K562 (cell line): Measurements from ENCODE around the gene AGO3. TPM values are rescaled to one million over a fixed set of nuclear protein-coding genes. Genes with fewer than 3 reads are reported as not detected.

Source experiments
- BRF2 ChIP-seq: IDR thresholded peaks from 3 replicates; pipeline ENCODE4 v1.6.1; 2011; ENCODE audit warnings: borderline replicate concordance, mild to moderate bottlenecking; ENCODE audit not compliant: insufficient read length, insufficient read depth
- CEBPG ChIP-seq, 3 experiments: fragments of 200-800 bp in 1 of 3; sonication (Bioruptor generic) in 1 of 3; sonication (generic) in 1 of 3; formaldehyde crosslinking in 1 of 3; IDR thresholded peaks in 2 of 3; conservative IDR thresholded peaks in 1 of 3; 2 replicates each; pipeline versions ENCODE4 v1.6.1 to v1.8.0; 2016 to 2022; ENCODE audit warnings: missing compliant biosample characterization in 2 of 3, missing genetic modification characterization in 2 of 3, mild to moderate bottlenecking in 1 of 3, missing genetic modification reagents in 1 of 3
- CREB5 ChIP-seq: fragments of 250-450 bp; sonication (Bioruptor Pico); IDR thresholded peaks from 2 replicates; pipeline ENCODE4 v1.5.0; 2020; ENCODE audit warnings: mild to moderate bottlenecking
- FOXP4 ChIP-seq: sonication (generic); formaldehyde crosslinking; IDR thresholded peaks from 2 replicates; pipeline ENCODE4 v1.8.0; 2022; ENCODE audit warnings: mild to moderate bottlenecking, missing genetic modification reagents, borderline replicate concordance
- HEY1 ChIP-seq: fragments of 250-450 bp; sonication (Bioruptor Pico); IDR thresholded peaks from 2 replicates; pipeline ENCODE4 v1.5.0; 2020; ENCODE audit warnings: mild to moderate bottlenecking, moderate library complexity, borderline replicate concordance
- IFI16 ChIP-seq: fragments of 250-450 bp; sonication (Bioruptor Pico); IDR thresholded peaks from 2 replicates; pipeline ENCODE4 v2.1.2; 2022; ENCODE audit warnings: mild to moderate bottlenecking, inconsistent platforms
- ILK ChIP-seq: fragments of 450-650 bp; IDR thresholded peaks from 2 replicates; pipeline ENCODE4 v1.6.1; 2016; ENCODE audit warnings: missing genetic modification characterization, low read depth, mild to moderate bottlenecking, missing compliant biosample characterization, moderate library complexity, borderline replicate concordance
- KDM5B ChIP-seq: fragments of 200-600 bp; sonication (generic); IDR thresholded peaks from 2 replicates; pipeline ENCODE4 v1.6.1; 2012; ENCODE audit warnings: low read depth, mild to moderate bottlenecking, moderate library complexity, low read length, control low read depth, inconsistent platforms; ENCODE audit not compliant: insufficient replicate concordance
- PHF8 ChIP-seq: fragments of 200-600 bp; sonication (generic); IDR thresholded peaks from 2 replicates; pipeline ENCODE4 v1.6.1; 2012; ENCODE audit warnings: mixed run types, mild to moderate bottlenecking, inconsistent platforms, low read length, moderate library complexity, borderline replicate concordance
- POLR2A ChIP-seq: fragments of 450-650 bp; conservative IDR thresholded peaks from 2 replicates; pipeline ENCODE4 v1.6.1; 2016
- RFX5 ChIP-seq: IDR thresholded peaks from 2 replicates; pipeline ENCODE4 v1.6.1; 2011; ENCODE audit warnings: low read depth, mild to moderate bottlenecking, improper control_type of control experiment, low read length
- RFX7 ChIP-seq: fragments of 250-450 bp; sonication (Bioruptor Pico); IDR thresholded peaks from 2 replicates; pipeline ENCODE4 v1.5.1; 2021; ENCODE audit warnings: mild to moderate bottlenecking
- TAF7 ChIP-seq: fragments of 450-650 bp; IDR thresholded peaks from 2 replicates; pipeline ENCODE4 v1.6.1; 2016; ENCODE audit warnings: missing genetic modification characterization, missing compliant biosample characterization
- U2AF1 ChIP-seq: fragments of 200-400 bp; formaldehyde crosslinking; optimal IDR thresholded peaks from 2 replicates; pipeline ENCODE3; 2017; ENCODE audit warnings: mild to moderate bottlenecking, low read depth, low read length, moderate library complexity
- ZNF121 ChIP-seq: sonication (generic); formaldehyde crosslinking; conservative IDR thresholded peaks from 2 replicates; pipeline ENCODE4 v1.8.0; 2022; ENCODE audit warnings: missing genetic modification reagents
- ZNF354B ChIP-seq: fragments of 250-450 bp; sonication (Bioruptor Pico); IDR thresholded peaks from 2 replicates; pipeline ENCODE4 v1.4.0; 2020
- ZNF431 ChIP-seq: sonication (generic); formaldehyde crosslinking; IDR thresholded peaks from 2 replicates; pipeline ENCODE4 v1.8.0; 2022; ENCODE audit warnings: mild to moderate bottlenecking, missing genetic modification reagents
- polyA plus RNA-seq, 8 experiments: library from polyadenylated mRNA; depleted of rRNA in 4 of 8; stranded (reverse) in 5 of 8; unstranded in 3 of 8; fragments of >200 nt; fragmentation: Nextera tagmentation in 2 of 8; fragmentation: Illumina TruSeq in 1 of 8; extraction: Ambion mirVana in 2 of 8; extraction: Trizol in 1 of 8; gene quantifications; 2 replicates each; pipeline versions ENCODE4 v1.2.1 to v1.2.3, GENCODE V29; 2011 to 2014; ENCODE audit warnings: inconsistent platforms in 1 of 8, missing spikeins in 1 of 8
- total RNA-seq, 7 experiments: library from RNA; depleted of rRNA in 6 of 7; stranded (reverse); fragments of >200 nt in 6 of 7; fragmentation: Illumina TruSeq in 2 of 7; extraction: Trizol in 2 of 7; gene quantifications; 2 replicates each; pipeline versions ENCODE4 v1.2.1 to v1.2.3, GENCODE V29; 2011 to 2021; ENCODE audit warnings: low replicate concordance in 1 of 7

AGO3 gene
- total and polyA plus RNA-seq, 9 of the 15 experiments (the other 6 are each of a cell fraction or from before 2014, with no cell fraction given) = 4.5 to 41.5 (median 22.7) TPM

- TF ChIP-seq ZNF121 (CRISPR knock-in tag) (no peak), POLR2A (peak; percentile 83), ILK (tag) (no peak), IFI16 (no peak), PHF8 (peak; percentile 98; the same call in 1 of the 2 replicates), RFX7 (no peak), FOXP4 (CRISPR knock-in tag) (peak; percentile 87; the same call in 1 of the 2 replicates), KDM5B (peak; percentile 90), U2AF1 (peak; percentile 90), CREB5 (CRISPR knock-in tag) (no peak), CEBPG (CRISPR knock-in tag; IDR thresholded peaks at IDR 0.05) (peak; percentile 74), CEBPG (tag; conservative IDR thresholded peaks at IDR 0.05 in 1 of 2, IDR thresholded peaks at IDR 0.05 in 1 of 2) (no peak), ZNF354B (CRISPR knock-in tag) (no peak), HEY1 (no peak), RFX5 (no peak; the same call in 1 of the 2 replicates), BRF2 (no peak), ZNF431 (peak; percentile 75), TAF7 (no peak)
These were observed at the start of gene AGO3 (continued) for GRCh38 chr1:35930593-35931445.
